ENCODE data around the gene SNX3. TPM values are rescaled to one million over a fixed set of nuclear protein-coding genes. Genes with fewer than 3 reads are reported as not detected.

Gene SNX3
- total and polyA plus RNA-seq, 4 donors: 124 to 245 (median 171) TPM

- 12 to 17% methylated on average over 31 of the region's 31 CpGs for WGBS, 2 donors
- H3K27ac ChIP-seq (ENCODE audit: low read depth in 1 of 2, low read length in 1 of 2): no peak overlapping the region
- ATAC-seq (ENCODE audit: insufficient read depth, low FRiP score) (no peak), DNase-seq (no peak)
- H3K27me3 ChIP-seq (ENCODE audit: control insufficient read depth in 3 of 3, insufficient read depth in 3 of 3, low read length in 2 of 3): peaks cover 13 to 94% (median 91%) of the 10 kb centered on the region in 3 donors
- H3K9me3 ChIP-seq (ENCODE audit: control insufficient read depth in 4 of 4, insufficient read depth in 3 of 4, low read length in 3 of 4): peaks cover 0 to 6% (median 0%) of the 10 kb centered on the region in 4 donors
- no peak for TF ChIP-seq CTCF (IDR thresholded peaks at IDR 0.05; ENCODE audit: control extremely low read depth, extremely low read depth)
- H3K4me1 ChIP-seq (ENCODE audit: control insufficient read depth in 5 of 5, insufficient read depth in 5 of 5, low read length in 5 of 5): peaks cover 0 to 35% (median 7%) of the 10 kb centered on the region in 5 donors
- H3K9ac ChIP-seq (ENCODE audit: insufficient read depth in 1 of 2, low read length in 2 of 2): no peak overlapping the region
- H3K4me3 ChIP-seq: no peak overlapping the region
- H3K36me3 ChIP-seq (ENCODE audit: control insufficient read depth in 4 of 4, insufficient read depth in 4 of 4, low read length in 4 of 4): no peaks in the 10 kb centered on the region
Observed at GRCh38 chr6:108170332-108171290, 90.2 kb downstream of the SNX3 start.

- Histone ChIP-seq H3K4me1 (ENCODE audit: control insufficient read depth in 5 of 5, insufficient read depth in 5 of 5, low read length in 5 of 5) (peaks cover 0 to 39% (median 7%) of the 10 kb centered on the region in 5 donors), H3K27ac (ENCODE audit: low read depth in 1 of 2, low read length in 1 of 2) (no peak overlapping the region), H3K27me3 (ENCODE audit: control insufficient read depth in 3 of 3, insufficient read depth in 3 of 3, low read length in 2 of 3) (peaks cover 13 to 94% (median 91%) of the 10 kb centered on the region in 3 donors), H3K36me3 (ENCODE audit: control insufficient read depth in 4 of 4, insufficient read depth in 4 of 4, low read length in 4 of 4) (no peaks in the 10 kb centered on the region), H3K4me3 (no peak overlapping the region), H3K9me3 (ENCODE audit: control insufficient read depth in 4 of 4, insufficient read depth in 3 of 4, low read length in 3 of 4) (peaks cover 0 to 2% (median 0%) of the 10 kb centered on the region in 4 donors), H3K9ac (ENCODE audit: insufficient read depth in 1 of 2, low read length in 2 of 2) (no peak overlapping the region)
- DNase-seq: no peak
- TF ChIP-seq CTCF (IDR thresholded peaks at IDR 0.05; ENCODE audit: control extremely low read depth, extremely low read depth): no peak
- 4 to 11% methylated on average over 41 to 55 of the region's 55 CpGs for WGBS, 2 donors
- no peak for ATAC-seq (ENCODE audit: insufficient read depth, low FRiP score)
Observed at GRCh38 chr6:108169464-108170331, 91.1 kb downstream of the SNX3 start.

GRCh38 chr6:108168501-108169463, 92.1 kb downstream of the SNX3 start:
- 2 to 4% methylated on average over 63 of the region's 63 CpGs for WGBS, 2 donors
- Histone ChIP-seq H3K9ac (ENCODE audit: insufficient read depth in 1 of 2, low read length in 2 of 2) (no peak overlapping the region), H3K4me1 (ENCODE audit: control insufficient read depth in 5 of 5, insufficient read depth in 5 of 5, low read length in 5 of 5) (peaks cover 0 to 40% (median 7%) of the 10 kb centered on the region in 5 donors), H3K4me3 (no peak overlapping the region), H3K27me3 (ENCODE audit: control insufficient read depth in 3 of 3, insufficient read depth in 3 of 3, low read length in 2 of 3) (peaks cover 9 to 94% (median 92%) of the 10 kb centered on the region in 3 donors), H3K27ac (ENCODE audit: low read depth in 1 of 2, low read length in 1 of 2) (no peak overlapping the region), H3K9me3 (ENCODE audit: control insufficient read depth in 4 of 4, insufficient read depth in 3 of 4, low read length in 3 of 4) (peaks cover 0 to 3% (median 0%) of the 10 kb centered on the region in 4 donors), H3K36me3 (ENCODE audit: control insufficient read depth in 4 of 4, insufficient read depth in 4 of 4, low read length in 4 of 4) (no peaks in the 10 kb centered on the region)
- no peak for TF ChIP-seq CTCF (IDR thresholded peaks at IDR 0.05; ENCODE audit: control extremely low read depth, extremely low read depth)
- DNase-seq: peak in 2 of 3 donors; percentile 52 to 59
- peak; percentile 29 for ATAC-seq (ENCODE audit: insufficient read depth, low FRiP score)
